HG02884 (cell line): ENCODE measurements around the gene DOCK8.
"Not testable (repeated sequence)": the region's sequence is repeated elsewhere in the genome, so short reads cannot be mapped to it uniquely, and the experiment has no call there.

ENCODE experiments used
- ATAC-seq: cut with Tn5 transposase; IDR thresholded peaks from one replicate; pipeline ENCODE4 v1.9.1; 2021; ENCODE audit warnings: mild to moderate bottlenecking, moderate library complexity; ENCODE audit not compliant: unreplicated experiment

The DOCK8 gene

DNA sequence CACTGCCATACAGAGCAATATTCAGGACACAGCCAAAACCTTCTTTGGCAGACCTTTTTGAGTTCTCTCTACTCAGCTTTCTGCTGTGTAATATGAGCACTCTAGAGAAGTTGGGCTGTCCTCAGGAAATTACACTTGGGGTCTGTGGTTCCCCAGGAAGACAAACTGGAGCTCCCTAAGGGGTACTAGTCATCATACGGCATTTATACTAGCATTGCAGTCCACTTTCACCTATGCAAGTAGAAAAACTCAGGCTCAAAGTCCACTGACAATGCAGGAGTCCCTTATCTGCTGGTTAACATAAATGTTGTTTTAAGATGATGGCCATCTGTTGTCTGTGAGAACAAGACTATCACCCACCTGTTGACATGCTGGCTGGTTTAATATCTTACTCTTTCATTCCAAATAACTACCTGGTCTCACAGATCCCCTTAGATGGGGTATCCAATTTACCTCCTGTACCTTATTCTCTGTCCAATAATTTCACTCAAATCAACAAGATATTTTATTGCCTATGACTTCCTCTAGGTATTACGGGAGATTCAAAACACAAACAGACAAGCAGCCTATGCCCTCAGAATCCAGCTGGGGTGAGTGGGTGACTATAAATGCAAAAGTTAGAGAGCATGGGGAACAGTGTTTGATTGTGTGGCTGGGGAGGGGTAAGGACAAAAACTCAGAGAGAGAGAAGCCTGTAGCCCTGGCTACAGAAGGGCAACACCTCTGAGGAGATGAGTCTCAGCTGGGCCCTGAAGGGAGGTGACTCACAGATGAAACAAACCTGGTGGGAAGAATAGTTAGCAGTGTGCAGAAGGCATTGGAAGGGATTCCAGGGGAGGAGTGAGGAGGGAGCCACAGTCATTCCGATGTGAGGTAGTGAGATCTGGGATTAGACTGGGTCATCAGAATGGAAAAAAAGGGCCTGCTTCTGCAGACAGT lies 10.2 kb downstream of the DOCK8 start:
- ATAC-seq, result no peak

DNA sequence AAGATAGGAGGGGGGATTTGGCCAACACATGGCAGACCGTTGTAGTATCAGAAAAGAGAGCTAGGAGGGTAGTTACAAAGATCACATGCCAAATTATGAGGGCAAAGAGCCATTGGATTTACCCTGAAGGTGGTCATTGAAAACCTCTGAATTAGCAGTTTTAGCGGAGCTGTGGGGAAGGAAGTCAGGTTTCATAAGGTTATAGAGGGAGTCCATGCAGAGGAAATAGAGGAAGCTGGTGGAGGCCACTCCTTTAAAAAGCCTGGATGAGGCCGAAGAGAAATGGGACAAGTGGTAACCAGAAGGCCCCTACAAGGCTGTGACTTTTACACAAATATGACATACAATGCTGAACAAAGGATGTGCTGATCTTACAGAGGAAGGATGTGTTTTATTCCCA lies 13.2 kb downstream of the DOCK8 start:
- ATAC-seq, result no peak

DNA sequence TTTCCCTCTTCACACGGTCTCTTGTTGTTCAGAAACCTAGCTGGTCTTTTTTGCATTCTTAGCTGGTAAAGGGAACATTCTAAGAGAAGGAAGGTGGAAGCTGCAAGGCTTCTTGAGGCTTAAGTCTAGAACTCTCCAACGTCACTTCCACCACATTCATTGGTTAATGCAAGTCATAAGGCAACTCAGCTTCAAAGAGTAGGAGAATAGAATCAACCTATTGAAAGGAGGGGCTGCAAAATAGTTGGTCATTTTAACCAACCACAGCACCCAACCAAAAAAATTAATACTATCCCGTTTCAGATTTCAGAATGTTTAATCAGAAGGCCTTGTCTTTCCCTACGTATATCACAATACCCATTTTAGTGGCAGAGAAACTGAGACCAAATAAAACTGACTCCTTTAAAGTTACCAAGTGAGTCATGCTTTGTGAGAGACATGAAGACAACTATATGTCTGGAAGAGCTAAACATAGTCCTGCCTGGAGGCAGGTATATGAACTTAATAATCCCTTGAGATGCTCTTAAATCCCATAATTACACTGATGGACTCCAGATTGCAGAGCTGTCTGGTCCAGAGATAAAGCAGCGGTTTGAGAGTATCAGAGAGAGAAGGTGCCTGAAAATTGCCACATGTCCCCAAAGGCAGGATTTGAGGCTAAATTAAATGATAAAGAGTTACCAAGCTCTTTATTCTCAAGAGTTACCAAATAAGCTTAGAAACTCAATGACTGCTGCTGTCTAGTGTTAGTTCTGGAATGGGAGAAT lies 14.4 kb downstream of the DOCK8 start:
- ATAC-seq, result no peak

DNA sequence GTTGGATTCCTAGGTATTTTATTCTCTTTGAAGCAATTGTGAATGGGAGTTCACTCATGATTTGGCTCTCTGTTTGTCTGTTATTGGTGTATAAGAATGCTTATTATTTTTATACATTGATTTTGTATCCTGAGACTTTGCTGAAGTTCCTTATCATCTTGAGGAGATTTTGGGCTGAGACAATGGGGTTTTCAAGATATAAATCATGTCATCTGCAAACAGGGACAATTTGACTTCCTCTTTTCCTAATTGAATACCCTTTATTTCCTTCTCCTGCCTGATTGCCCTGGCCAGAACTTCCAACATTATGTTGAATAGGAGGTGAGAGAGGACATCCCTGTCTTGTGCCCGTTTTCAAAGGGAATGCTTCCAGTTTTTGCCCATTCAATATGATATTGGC lies 17.0 kb downstream of the DOCK8 start:
- not testable (repeated sequence) for ATAC-seq

DNA sequence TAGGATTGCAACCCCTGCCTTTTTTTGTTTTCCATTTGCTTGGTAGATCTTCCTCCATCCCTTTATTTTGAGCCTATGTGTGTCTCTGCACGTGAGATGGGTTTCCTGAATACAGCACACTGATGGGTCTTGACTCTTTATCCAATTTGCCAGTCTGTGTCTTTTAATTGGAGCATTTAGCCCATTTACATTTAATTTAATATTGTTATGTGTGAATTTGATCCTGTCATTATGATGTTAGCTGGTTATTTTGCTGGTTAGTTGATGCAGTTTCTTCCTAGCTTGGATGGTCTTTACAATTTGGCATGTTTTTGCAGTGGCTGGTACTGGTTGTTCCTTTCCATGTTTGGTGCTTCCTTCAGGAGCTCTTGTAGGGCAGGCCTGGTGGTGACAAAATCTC lies 19.0 kb downstream of the DOCK8 start:
- not testable (repeated sequence) for ATAC-seq

DNA sequence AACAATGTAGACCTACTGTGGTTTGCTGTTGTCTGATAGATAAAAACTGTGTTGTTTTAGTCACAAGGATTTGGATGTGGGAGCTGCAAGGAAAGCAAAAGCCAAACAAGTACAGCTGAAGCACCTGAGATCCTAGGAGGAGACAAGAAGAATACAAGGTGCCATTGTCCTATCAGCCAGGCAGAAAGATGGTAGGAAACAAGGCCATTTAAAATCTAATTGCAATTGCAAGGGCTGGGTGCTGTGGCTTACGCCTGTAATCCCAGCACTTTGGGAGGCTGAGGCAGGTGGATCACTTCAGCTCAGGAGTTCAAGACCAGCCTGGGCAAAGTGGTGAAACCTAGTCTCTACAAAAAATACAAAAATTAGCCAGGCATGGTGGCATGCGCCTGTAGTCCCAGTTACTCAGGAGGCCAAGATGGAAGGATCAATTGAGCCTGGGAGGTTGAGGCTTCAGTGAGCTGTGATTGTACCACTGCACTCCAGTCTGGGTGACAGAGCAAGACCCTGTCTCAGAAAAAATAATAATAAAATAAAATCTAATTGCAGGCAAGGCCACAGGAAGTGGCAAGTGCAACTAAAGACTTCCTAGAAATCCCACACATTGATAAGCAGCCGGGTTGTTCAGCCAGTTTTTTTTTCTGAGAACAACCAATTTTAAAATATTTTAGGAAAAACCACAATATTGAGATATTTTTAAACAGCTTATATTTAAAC lies 22.6 kb downstream of the DOCK8 start:
- ATAC-seq, result no peak

DNA sequence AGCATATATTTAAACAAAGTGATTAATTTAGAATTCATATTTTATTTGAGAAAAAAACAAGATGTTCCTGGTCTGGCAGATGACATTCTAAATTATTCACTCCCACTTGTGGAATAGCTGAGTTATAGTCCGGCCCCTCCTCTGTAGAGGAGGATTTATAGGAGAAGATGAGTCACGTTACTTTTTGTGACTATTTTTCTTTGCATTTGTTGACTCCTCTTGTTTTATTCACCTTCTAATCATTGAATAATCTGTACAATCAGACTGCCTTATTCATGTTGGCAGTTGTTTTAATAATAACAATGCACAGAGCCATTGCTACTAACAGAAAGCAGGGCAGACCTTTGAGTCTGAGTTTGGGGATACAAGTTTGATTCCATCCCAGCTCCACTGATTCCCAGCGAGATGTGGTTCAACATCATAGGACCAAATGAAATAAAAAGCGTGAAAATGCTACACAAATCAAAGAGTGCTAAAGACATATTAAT lies 23.2 kb downstream of the DOCK8 start:
- ATAC-seq, result no peak

DNA sequence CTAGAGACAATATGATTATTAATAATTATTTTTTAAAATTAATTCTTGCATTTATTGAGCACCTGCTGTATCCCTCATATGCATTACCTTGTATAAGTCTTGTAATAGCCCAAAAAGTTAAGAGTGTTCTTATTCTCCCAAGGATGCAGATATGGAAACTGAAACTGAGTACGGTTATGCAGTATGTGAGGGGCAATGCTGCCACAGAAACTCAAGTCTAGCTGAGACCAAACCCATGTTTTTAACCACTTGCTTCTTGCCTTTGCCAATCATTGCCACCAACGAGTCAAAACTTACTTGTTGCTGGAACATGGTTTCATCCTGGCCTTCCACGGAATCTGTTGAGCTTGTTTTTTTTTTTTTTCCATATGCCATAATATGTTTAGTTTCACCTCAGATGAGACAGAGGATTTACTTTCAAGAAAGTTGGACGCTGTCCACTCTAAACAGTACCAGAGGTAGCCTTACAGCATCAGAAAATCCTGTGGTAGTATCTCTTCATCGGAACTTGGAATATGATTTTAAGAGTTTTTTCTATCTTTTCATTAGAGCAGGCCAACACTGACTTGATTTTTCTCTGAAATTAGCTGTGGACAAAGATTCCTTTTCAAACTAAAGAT lies 27.9 kb downstream of the DOCK8 start:
- ATAC-seq, result no peak

DNA sequence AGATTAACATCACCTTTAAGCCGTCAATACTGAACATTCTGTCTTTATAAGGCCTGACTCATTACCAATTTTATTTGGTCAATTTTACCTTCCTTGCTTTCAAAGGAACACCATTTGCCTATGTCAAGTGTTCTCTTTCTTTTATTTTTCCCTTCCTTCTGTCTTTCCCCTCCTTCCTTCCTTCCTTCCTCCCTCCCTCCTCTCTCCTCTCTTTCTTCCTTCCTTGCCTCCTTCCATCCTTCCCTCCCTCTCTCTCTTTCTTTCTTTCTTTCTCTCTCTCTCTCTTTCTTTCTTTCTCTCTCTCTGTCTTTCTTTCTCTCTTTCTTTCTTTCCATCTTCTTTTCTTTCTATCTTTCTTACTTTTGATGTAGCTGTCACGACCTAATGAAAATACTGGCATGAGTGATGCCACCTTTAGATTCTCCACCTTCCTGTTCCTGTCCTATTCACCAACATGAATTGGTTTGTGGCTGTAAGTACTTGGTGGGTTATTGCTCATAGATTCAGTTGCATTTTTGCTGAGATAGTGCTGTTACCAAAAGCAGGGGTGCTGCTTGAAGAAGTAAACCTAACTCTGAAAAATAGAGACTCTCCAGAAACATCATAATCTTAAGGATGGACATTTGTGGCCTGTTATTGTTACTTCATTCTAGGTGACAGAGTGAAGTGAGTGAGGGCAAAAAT lies 33.8 kb downstream of the DOCK8 start:
- no peak for ATAC-seq

DNA sequence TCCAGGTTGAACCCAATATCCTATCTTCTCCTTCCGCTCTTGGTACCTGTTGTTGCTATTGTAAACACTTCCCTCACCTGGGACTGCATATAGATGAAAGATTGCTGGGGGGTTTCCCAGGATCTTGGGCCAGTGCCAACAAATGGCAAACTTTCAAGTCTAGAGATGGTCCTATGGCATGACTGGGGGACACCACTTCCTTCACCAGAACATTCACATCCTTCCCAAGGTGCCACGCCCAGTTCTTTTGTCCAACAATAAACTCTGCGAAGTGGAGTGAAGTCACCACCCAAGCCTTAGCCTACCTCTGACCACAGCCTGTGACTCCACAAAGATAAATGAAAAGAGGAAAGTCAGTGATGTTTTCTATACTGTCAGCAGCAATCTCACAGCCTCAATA lies 34.4 kb downstream of the DOCK8 start:
- ATAC-seq, result no peak

DNA sequence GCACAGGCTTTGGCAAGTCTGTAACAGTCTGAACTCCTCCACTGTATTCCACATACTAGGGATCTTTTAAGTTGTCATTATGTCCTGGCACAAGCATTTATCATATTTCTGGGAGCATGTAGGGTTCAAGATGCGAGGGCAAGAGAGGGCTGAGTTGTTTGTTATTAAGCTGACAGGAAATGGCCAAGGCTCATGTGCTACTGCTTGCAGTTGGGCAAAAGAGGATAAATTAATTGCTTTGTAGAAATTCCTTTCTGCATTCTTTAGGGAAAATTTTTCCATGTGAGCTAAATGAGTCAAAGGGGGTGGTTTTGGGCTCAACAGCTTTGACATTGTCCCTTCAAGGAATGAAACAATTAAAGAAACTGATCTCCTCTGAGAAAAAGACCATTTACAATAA lies 35.4 kb downstream of the DOCK8 start:
- no peak for ATAC-seq

DNA sequence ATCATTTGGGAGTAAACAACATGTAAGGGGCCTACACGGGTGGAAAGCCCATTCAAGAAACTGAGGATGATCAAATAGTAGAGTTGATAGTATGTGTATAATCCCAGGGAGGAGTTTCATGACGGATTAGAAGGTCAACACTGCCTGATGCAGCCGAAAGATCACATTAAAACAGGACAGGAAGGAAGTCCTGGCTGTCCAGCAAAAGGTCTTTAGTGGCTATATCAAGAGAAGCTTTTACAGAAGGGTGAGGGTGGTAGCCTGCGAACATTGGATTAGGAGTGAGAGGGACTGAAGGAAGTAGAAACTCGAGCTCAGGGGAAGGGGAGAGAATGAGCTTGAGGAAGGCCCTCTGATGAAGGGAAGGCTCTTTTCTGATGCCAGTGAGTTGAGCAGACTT lies 36.0 kb downstream of the DOCK8 start:
- ATAC-seq, result no peak

DNA sequence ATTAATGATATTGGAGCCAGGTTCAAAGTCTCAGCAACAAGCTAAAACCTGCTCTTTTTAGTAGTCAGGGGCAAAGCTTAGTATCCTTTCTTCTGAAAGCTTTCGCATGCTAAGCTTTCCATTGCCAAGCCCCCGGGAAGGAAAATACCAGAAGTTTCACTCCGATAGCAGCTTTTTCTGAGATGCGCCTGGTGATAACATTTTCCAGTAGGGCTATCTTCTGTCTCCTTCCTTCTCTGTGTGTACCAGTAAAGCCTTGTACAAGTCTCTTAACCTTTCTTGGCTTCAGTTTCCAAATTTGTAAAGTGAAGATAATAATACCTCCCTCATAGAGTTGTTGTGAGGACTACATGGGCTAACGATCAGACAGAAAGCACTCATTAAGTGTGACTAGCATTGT lies 36.7 kb downstream of the DOCK8 start:
- no peak for ATAC-seq

DNA sequence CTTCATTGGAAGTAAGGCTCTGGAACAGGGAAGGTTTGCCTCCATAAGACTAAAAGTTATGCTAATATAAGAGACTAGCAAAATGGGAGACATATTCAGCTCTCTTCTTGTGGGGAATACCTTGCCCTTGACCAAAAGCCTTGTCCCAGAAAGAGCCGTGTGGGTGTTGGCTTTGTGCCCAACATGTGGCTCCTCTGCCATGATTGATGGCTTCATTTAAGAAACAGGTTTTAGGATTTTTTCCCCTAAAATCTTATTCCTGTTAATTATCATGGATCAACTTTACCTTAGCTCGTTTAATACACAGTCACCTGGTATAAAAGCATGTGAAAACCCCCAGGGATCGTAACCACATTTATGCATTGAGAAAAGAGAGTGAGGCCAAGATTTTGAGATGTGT lies 38.9 kb downstream of the DOCK8 start:
- ATAC-seq, result no peak

DNA sequence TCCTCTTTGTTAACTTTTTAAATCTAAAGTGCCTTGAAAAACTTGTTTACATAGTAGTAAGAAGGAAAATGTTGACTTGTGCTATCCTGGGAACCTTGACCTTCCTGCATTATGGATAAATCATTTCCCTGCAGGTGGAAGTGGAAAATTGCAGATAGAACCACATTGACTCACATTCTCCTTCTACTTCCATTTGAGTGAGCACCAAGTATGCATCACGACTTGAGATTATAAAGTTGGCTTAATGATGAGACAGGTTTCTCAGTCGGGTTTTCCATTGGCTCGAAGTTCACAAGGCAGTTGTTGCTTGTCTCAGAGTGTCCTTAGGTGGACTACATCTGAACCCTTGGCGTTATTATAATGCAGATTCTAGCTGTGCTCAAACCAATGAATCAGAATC lies 39.9 kb downstream of the DOCK8 start:
- no peak for ATAC-seq

DNA sequence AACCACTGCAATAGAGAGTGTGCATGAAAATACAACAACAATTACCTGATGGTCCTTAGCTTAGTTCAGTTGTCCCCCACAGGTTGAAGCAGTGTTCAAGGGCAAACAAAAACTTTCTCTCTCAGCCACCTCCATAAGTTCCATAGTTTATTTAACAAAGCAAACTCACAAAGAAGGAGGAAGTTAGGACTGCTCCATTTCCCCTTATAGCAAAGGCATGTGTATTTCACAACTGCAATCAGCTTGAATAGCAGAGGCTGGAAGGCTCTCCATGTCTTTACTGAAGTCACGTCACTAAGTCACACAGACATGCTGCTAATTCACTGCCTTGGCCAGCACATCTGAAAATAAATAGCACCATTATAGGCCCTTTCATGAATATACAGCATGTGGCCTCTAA lies 43.3 kb downstream of the DOCK8 start:
- ATAC-seq, result no peak

DNA sequence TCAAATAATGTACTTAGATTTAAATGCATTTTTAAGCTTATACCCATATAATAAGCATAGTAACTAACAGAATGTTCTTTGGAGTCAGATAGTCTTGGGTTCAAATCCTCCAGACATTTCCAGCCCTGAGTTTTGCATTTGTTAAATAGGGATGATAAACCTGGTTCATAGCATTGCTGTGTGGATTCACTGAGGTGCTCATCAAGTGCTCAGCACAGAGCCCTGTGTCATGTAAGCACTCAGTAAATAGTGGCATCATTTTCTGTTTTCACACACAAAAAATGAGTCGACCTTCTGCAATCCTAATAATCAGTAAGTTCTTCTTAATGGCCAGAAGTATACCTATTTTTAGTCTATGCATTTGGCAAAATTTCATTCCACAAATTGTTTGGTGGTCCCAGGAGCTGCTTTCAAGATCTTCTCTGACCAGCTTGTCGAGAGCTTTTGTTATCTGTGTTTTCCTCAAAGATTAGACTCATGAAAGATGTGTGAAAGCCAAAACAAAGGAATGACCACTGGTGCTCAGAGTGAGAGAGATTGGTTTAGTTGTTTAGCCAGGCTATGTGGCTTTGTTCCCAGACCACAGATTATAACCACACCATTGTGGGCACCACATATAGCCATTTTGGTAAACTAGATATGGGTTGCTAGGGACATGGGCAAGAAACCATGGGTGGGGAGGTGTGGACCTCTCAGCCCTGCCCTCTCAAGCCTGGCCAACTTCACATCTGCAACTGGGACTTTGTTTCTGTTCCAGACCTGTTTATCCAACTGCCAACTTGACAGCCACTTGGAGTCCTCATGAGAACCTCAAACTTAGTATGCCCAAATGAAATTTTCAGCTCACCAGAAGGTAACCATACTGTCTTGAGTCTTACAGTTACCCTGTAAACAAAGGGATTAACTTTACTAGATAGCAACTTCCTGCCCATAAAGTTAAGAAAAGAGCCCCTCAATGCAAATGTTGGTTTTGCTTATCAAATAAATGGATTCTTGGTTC lies 45.0 kb downstream of the DOCK8 start:
- ATAC-seq, result no peak

DNA sequence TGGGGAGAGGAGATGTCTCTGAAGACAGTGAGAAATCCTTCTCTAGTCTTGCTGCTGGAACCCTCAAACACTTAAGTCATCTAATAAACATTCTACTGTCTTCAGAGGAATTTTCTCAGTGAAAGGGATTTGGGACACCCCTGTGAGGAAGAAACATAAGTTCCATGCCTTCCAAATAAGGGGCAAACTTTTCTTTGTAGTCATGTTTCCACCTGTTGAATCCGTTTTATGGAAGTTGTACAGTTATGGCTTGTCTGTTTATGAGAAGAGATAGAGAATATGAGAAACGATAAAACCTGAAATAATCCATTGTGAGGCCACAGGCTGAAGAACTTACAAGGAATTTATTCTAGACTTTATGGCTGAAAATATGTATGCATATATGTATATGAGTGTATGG lies 49.6 kb downstream of the DOCK8 start:
- no peak for ATAC-seq

DNA sequence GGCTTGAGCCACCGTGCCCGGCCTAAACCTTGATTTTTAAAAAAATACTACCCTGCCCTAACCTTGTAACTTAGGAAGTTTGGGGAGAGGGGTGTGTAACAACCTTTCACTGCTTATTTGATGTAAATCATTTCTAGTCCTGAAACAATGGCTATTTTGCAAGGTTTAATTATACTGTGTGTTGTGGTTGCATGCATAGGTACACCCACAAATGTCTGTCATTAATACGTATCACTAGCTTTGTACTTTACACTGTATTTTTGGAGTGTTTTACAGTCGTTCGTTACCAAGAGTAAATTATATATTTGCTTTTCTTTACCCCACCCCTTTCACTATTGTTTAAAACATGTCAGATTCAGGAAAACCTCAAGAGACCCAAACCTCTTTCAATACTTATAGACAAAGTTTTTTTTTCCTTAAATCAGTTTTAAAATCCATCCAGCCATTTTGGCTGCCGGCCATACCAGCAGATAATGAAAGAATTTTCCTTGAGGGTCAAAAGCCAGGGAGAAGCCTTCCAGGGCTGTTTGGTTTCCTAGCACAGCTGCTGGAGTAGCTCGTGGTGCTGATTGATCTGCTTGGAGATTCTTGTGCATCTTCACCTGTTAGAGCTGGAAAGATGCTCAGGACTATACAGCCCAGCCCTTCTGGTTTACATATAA lies 50.7 kb downstream of the DOCK8 start:
- no peak for ATAC-seq
